ENCODE data around the gene GPATCH2. TPM values are rescaled to one million over a fixed set of nuclear protein-coding genes. Genes with fewer than 3 reads are reported as not detected.
"Not testable (repeated sequence)": the region's sequence is repeated elsewhere in the genome, so short reads cannot be mapped to it uniquely, and the experiment has no call there.

Gene GPATCH2
- total RNA-seq, 1 donor from 2014 or later: 7.1 TPM

DNA sequence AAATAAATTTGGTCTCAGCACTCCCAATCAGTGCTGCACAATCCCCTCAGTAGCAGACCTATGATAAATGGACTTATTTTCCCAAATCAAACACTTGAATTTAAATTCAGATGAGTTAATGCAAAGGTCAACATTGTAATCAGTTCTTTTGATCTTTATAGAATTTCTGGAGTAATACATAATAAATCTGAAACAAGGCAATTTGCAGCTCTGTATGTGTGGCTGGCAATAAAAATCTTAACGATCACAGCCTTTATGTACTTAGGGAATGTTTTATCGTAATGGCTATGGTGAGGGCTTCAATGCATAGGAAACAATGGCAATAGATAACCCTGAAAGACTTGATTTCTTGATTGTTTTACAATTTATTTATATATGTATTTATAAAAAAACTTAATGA is 91.4 kb downstream of the GPATCH2 start:
- DNase-seq: no peak
- ATAC-seq (ENCODE audit: poor library complexity): no peak
- intact Hi-C loops (cut with DNase I): loop anchor here (10.0 kb wide), 1 partner anchor 85 kb away; no protein-coding TSS in a partner anchor

DNA sequence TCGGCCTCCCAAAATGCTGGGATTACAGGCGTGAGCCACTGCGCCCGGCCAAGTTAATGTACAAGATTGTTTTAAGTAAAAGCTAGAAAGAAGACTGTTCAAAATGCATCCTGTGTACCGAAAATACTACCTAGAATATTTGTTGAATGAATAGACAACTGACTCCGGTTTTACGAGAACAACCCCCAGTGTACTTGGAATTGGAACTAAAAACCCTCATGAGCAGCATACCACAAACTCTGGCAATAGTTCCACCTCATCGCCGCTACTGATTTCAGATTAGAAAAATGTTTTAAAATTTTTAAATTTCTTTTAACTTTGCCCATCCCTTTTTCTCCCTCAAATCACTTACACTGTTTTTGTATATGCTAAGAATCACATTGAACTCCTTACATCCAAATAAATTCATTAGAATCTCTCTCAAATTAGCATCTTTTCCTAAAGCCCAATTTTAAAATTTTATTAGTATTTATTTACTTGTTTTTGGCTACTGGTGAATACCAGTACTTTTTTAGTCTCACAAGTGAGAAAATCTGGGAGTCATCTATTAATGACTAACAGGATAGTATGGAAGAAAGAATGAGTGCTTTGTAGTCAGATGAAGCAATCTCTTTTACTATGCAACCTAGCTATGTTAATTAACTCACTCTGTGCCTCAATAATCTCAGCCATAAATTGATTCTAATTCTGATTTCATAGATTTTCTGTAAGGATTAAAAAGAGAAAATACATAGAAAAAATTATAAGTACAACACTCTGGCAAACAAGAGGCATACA is 95.1 kb downstream of the GPATCH2 start:
- DNase-seq (no peak), ATAC-seq (ENCODE audit: poor library complexity) (no peak)
- intact Hi-C loops (cut with DNase I): loop anchor here (10.0 kb wide), 1 partner anchor 81 kb away; no protein-coding TSS in a partner anchor

DNA sequence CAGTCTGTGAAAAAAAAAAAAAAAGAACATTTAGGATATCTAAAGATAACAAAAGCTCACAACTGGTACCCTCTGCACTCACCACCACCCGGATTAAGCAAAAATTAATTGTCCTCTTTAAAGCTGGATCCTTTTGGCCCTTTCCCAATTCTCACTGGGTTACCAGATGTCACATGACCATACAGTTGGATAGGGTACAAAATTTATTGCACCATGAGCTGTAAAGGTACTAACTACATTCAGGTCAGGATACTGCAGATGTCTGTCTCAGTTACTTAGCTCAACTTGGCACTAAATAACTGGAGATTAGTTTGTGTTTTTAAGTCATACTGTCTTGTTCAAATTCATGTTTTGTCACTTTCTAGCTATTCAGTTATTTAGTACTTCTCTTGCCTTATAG is 96.3 kb downstream of the GPATCH2 start:
- intact Hi-C loops (cut with DNase I): loop anchor here (10.0 kb wide), 1 partner anchor 80 kb away; no protein-coding TSS in a partner anchor
- ATAC-seq (ENCODE audit: poor library complexity) (peak; percentile 20), DNase-seq (no peak)

GRCh38 chr1:217528271-217528670 is 102.6 kb downstream of the GPATCH2 start:
- DNase-seq (no peak), ATAC-seq (ENCODE audit: poor library complexity) (no peak)
- intact Hi-C loops (cut with DNase I): no loop called here

- DNase-seq: no peak
- no peak for ATAC-seq (ENCODE audit: poor library complexity)
- intact Hi-C loops (cut with DNase I): no loop called here
Observed at GRCh38 chr1:217527151-217527550, 103.7 kb downstream of the GPATCH2 start.

DNA sequence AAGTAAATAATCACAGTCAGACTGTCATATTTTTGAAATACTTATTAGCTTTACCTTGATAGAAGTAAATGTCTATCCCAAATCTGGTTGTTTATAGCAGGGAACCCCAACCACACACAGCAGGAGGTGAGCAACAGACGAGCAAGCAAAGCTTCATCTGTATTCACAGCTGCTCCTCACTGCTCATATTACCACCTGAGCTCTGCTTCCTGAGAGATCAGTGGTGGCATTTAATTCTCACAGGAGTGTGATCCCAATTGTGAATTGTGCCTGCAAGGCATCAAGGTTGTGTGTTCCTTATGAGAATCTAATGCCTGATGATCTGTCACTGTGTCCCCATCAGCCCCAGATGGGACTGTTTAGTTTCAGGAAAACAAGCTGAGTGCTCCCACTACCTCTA is 104.3 kb downstream of the GPATCH2 start:
- ATAC-seq (ENCODE audit: poor library complexity) (peak; percentile 19), DNase-seq (no peak)
- intact Hi-C loops (cut with DNase I): no loop called here

DNA sequence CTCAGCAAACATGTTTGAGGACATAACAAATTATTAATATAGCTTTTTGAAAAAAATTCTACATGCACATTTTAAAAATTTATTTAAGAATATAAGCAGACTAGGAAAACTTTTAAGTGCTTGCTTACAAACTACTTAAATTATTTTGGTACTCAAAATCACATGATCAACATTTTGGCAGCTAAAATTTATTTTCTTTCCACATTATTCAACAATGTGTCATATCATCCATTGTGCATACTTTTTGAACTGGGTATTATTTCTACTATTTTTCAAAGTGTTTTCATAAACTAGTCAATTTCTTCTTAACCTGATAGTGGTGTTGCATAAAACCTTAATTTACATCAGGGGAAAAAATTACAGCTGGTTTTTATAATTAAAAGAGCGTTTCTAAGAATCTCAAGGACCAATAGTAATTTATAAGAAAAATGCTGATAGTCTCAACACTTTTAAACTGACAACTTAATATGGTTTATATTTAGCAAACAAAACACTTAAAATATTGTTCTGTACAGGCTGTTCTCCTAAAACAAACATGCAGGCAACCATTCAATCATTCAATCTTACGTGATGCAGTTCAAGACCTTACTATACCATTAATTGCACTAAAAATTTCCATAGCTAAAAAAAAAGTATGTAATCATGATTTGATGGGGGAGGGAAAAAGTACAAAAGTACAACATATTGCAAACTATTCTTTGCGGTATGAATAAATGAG is 105.0 kb downstream of the GPATCH2 start:
- peak; percentile 56 for ATAC-seq (ENCODE audit: poor library complexity)
- DNase-seq: no peak
- intact Hi-C loops (cut with DNase I): no loop called here

- intact Hi-C loops (cut with DNase I): no loop called here
Observed at GRCh38 chr1:217524787-217525520, 105.9 kb downstream of the GPATCH2 start.

DNA sequence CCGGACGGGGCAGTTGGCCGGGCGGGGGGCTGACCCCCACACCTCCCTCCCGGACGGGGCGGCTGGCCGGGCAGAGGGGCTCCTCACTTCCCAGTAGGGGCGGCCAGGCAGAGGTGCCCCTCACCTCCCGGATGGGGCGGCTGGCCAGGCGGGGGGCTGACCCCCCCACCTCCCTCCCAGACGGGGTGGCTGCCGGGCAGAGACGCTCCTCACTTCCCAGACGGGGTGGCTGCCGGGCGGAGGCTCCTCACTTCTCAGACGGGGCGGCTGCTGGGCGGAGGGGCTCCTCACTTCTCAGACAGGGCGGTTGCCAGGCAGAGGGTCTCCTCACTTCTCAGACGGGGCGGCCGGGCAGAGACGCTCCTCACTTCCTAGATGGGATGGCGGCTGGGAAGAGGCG is 107.0 kb downstream of the GPATCH2 start:
- DNase-seq; intact Hi-C loops (cut with DNase I): not testable (repeated sequence)

More at GRCh38 chr1:217524787-217525520, 105.9 kb downstream of the GPATCH2 start:
- no peak for DNase-seq
- ATAC-seq (ENCODE audit: poor library complexity): peak; percentile 58

DNA sequence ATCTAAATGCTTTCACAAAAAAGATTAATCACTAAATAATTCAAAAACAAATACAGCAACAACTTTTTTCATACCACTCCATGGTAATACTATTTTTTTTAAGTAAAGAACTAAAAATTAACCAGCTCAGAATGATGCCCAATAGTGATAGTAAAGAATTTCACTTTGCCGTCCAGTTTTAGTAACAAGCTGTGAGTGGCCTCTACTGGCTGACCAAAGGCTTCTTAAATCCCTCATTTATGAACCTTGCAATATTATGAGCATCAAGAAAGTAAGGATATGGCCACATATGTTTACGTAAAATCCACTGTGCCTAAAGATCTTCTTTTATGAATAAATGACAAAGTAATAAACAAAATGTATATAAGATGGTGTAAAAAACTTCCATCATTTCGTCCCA is 108.6 kb downstream of the GPATCH2 start:
- ATAC-seq (ENCODE audit: poor library complexity): peak; percentile 79
- no peak for DNase-seq
- intact Hi-C loops (cut with DNase I): no loop called here

More for the DNA sequence above, 107.0 kb downstream of the GPATCH2 start:
- not testable (repeated sequence) for ATAC-seq (ENCODE audit: poor library complexity)

DNA sequence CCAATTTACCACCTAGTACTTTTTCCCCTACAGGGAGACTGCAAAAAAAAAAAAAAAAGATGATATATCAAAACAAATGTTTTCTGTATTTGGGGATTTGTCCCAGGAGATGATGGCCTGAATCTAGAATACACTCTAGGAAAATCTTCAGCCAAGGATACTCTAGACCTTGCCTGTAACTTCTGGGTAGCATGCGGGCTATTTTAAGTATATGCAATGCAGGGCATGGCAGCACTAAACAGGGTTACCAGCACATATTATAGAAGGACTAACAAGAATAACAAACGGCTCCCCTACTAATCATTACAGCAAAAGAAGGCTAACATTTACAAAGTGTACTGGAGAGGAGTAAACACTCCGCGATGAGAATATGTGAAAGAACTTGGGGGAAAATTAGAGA is 109.6 kb downstream of the GPATCH2 start:
- intact Hi-C loops (cut with DNase I): no loop called here
- ATAC-seq (ENCODE audit: poor library complexity) (peak; percentile 73), DNase-seq (no peak)

GRCh38 chr1:217506878-217507277 is 124.0 kb downstream of the GPATCH2 start:
- intact Hi-C loops (cut with DNase I): no loop called here
- no peak for DNase-seq
- ATAC-seq (ENCODE audit: poor library complexity): no peak

- ATAC-seq (ENCODE audit: poor library complexity) (no peak), DNase-seq (no peak)
- intact Hi-C loops (cut with DNase I): no loop called here
Observed at GRCh38 chr1:217498209-217498608, 132.7 kb downstream of the GPATCH2 start.

DNA sequence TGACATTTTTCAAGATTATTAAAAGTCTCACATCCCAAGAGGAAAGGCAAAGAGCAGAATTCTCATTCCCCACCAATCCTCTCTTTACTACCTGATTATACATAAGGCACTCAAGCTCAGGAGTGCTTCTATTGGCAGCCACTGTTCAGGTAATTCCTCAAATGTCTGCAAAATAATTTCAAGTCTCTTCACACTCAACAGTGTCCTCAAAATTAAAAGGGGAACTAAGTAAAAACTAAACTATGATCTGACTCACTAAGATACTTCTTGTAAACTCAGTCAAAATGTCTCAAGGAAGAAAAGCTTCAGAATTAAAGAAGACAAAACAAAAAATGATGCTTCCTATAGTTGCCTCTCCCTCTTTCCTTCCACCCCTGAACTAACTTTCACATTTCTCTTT is 135.6 kb downstream of the GPATCH2 start:
- intact Hi-C loops (cut with DNase I): no loop called here
- ATAC-seq (ENCODE audit: poor library complexity) (no peak), DNase-seq (no peak)

DNA sequence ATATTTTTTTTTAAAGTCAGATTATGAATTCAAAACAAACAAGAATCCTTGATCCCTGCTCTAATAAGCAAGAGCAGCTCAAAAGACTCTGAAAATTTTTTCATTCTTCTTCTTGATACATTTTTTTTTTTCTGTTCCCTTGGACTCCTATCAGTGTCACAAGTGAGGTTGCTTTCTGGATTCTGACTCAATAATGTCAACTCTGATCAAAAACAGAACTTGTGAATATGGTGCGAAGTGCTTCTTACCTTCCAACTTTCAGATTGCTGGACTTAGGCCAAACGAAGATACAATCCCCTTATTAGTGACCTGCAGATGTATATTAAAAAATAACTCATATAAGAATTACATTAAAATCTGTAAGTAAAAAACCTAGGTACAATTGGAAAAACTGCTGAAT is 136.1 kb downstream of the GPATCH2 start:
- intact Hi-C loops (cut with DNase I): no loop called here
- DNase-seq (no peak), ATAC-seq (ENCODE audit: poor library complexity) (no peak)

GRCh38 chr1:217493290-217493689 is 137.6 kb downstream of the GPATCH2 start:
- no peak for ATAC-seq (ENCODE audit: poor library complexity)
- intact Hi-C loops (cut with DNase I): no loop called here
- DNase-seq: no peak

- no peak for ATAC-seq (ENCODE audit: poor library complexity)
- no peak for DNase-seq
- intact Hi-C loops (cut with DNase I): no loop called here
Observed at GRCh38 chr1:217484871-217485270, 146.0 kb downstream of the GPATCH2 start.

- ATAC-seq (ENCODE audit: poor library complexity): no peak
- DNase-seq: no peak
- intact Hi-C loops (cut with DNase I): no loop called here
Observed at GRCh38 chr1:217482356-217483102, 148.4 kb downstream of the GPATCH2 start.

DNA sequence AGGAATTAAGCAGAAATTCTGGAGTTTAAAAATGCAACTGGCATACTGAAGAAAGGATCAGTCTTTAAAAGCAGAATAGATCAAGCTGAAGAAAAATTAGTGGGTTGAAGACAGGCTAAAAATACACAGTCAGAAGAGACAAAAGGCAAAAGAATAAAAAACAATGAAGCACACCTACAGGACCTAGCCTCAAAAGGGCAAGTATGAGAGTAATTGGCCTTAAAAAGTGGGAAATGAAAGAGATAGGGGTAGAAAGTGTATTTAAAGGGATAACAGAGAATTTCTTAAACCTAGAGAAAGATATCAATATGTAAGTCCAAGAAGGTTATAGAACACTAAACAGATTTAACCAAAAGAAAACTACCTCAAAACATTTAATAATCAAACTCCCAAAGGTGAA is 152.4 kb downstream of the GPATCH2 start:
- intact Hi-C loops (cut with DNase I): no loop called here
- DNase-seq: no peak
- ATAC-seq (ENCODE audit: poor library complexity): no peak
